Measurements from ENCODE around the gene RAD51.

DNA sequence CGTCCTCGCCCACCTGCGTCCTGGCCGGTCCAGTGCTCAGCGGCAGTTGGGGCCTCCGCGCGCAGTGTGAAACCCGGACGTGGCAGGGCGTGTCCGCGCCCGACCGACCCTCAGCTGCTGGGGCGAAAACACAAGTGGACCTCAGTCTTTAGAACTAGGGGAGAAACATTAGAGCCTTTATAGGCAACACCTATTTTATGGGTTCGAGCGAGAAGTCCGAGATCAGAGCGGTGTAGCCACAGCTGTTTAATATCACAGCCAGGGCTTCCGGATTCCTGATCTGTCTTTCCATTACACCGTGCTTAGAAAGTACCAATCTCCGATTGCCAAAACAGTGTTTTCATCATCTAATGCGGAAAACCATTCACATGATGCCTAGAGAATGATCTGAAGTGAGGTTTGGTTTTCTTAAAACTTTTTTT, 506 bp downstream of the RAD51 start:
- TF ChIP-seq POLR2AphosphoS5 (IDR thresholded peaks at IDR 0.05; ENCODE audit: borderline replicate concordance, low read depth, low read length) (no peak), EZH2 (IDR thresholded peaks at IDR 0.05) (no peak)
